ENCODE results near the gene TTLL13. TPM values are rescaled to one million over a fixed set of nuclear protein-coding genes. Genes with fewer than 3 reads are reported as not detected.
"Not testable (repeated sequence)": the region's sequence is repeated elsewhere in the genome, so short reads cannot be mapped to it uniquely, and the experiment has no call there.

Gene TTLL13
- total RNA-seq, 2 experiments from 2014 or later = 0.44 to 0.55 TPM

- CTCF ChIA-PET = interaction anchor here (1.0 to 2.2 kb wide), 2 partner anchors 29 to 39 kb away, joined by 3 to 7 read pairs; partner anchors contain the start of gene CIB1
- POLR2A ChIA-PET = no interaction called here
Observed at GRCh38 chr15:90262426-90262825, 13.1 kb downstream of the TTLL13 start.

DNA sequence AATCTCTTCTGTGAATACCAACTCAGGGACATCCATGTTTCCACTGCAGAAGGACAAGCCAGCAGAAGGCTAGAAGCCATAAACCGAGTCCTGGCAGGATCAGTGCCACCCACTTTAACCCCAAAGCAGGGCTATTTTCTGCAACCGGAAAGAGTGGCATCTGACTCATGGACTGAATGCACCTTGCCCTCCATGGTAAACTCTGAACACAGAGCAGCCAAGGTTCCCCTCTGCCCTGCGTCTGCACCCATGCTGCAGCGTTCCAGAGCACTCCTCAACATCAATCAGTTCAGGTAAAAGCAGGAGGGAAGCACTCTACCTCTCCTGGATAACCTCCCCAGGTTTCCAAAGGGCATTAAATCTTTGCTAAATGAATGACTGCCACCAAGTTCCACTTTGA is 15.3 kb downstream of the TTLL13 start:
- POLR2A ChIA-PET = no interaction called here

DNA sequence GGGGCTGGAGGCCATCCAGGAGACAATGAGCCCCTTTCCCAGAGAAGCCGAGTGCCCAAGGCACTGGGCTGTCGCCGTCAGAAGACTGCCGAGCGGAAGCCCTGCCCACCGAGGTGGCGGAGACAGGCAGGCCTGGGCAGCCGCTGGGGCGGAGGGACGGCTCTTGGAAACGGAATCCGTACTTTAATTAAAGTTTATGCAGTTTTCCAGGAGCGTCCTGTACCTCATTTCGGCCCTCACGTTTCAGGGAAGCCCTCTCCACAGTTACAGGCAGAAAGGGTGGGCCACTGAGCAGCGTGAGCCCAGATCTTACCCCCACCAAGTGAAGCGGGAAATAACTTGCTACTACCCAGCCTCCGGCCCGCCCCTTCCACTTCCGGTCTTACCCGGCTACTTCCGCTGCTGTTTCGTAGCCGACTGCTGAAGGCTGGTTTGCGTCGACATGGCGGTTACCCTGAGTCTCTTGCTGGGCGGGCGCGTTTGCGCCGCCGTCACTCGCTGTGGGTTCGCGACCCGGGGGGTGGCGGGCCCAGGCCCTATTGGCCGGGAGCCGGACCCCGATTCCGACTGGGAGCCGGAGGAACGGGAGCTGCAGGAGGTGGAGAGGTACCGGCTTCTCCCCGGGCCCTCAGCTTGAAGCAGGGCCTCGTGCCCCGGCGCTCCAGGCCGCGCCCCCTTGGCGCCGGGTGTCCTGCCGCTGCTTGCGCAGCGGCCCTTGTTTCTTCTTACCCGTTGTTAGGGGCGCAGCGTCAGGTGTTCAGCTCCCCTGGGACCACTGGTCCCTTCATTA is 16.1 kb downstream of the TTLL13 start, which contains the start of gene NGRN:
TSS of gene NGRN (plus strand) at position 402 of the 790 bp plus-strand sequence. CDS start at position 443, 41 bp downstream.
- POLR2A ChIA-PET = interaction anchor here (0.7 to 2.3 kb wide), 6 partner anchors 8 to 231 kb away, joined by 3 to 13 read pairs (median 3); partner anchors contain the start of genes CIB1, GDPGP1 and SEMA4B
- CTCF ChIA-PET = interaction anchor here (0.6 kb wide), 1 partner anchor 31 kb away, joined by 3 read pairs; no protein-coding TSS in a partner anchor

More for the DNA sequence above, 15.3 kb downstream of the TTLL13 start:
- CTCF ChIA-PET = no interaction called here

DNA sequence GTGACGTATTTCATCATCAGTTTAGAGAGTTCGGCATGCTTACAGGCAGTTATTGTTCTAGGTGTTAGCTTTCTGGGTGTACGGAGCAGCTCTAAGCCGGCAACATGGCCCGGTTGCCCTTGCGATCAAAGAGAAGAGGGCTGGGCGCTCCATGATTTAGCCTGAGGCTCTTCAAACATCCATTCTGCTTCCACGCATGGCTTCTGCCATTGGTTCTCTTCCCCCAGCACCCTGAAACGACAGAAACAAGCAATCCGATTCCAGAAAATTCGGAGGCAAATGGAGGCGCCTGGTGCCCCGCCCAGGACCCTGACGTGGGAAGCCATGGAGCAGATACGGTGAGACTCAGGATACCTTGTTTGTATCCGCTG is 16.7 kb downstream of the TTLL13 start:
- POLR2A ChIA-PET = interaction anchor here (0.7 to 2.3 kb wide), 8 partner anchors 8 to 232 kb away, joined by 3 to 13 read pairs (median 3); partner anchors contain the start of genes CIB1, GDPGP1 and SEMA4B
- CTCF ChIA-PET = interaction anchor here (0.6 kb wide), 1 partner anchor 32 kb away, joined by 3 read pairs; no protein-coding TSS in a partner anchor

GRCh38 chr15:90266485-90266884 is 17.1 kb downstream of the TTLL13 start:
- ChIA-PET POLR2A (interaction anchor here (0.7 to 2.3 kb wide), 3 partner anchors 16 to 136 kb away, joined by 6 to 13 read pairs (median 7); partner anchors contain the start of genes CIB1 and GDPGP1), CTCF (interaction anchor here (0.6 to 0.7 kb wide), 2 partner anchors 32 to 58 kb away, joined by 3 read pairs; no protein-coding TSS in a partner anchor)

- CTCF ChIA-PET = no interaction called here
Observed at GRCh38 chr15:90268415-90268814, 19.1 kb downstream of the TTLL13 start.

DNA sequence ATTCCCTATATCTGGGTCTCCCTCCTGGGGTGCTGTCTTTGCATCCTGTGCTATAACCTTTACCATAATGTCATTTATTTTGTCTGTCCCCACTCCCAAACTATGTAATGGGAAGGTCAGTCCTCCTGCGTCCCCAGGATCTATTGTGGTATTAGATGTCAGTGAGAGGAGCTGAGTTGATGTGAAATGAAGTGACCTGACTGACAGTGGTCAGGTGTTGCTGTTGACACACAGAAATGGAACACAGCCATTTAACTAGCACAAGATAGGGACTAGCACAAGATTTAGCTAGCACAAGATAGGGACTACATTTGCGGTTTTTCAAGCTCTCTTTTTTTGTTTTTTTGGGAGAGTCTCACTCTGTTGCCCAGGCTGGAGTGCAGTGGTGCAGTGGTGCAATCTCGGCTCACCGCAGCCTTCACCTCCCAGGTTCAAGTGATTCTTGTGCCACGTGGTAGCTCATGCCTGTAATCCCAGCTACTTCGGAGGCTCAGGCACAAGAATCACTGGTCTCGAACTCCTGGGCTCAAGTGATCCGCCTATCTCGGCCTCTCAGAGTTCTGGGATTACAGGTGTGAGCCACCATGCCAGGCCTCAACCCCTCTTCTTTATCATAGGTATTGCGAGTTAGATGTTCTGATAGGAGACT is 21.3 kb downstream of the TTLL13 start:
- POLR2A ChIA-PET = interaction anchor here (0.7 to 1.5 kb wide), 2 partner anchors 12 to 45 kb away, joined by 3 to 5 read pairs; no protein-coding TSS in a partner anchor
- CTCF ChIA-PET = interaction anchor here (0.8 to 1.4 kb wide), 2 partner anchors 23 to 35 kb away, joined by 3 to 4 read pairs; no protein-coding TSS in a partner anchor

More at GRCh38 chr15:90268415-90268814, 19.1 kb downstream of the TTLL13 start:
- POLR2A ChIA-PET = no interaction called here

- POLR2A ChIA-PET = interaction anchor here (1.5 kb wide), 1 partner anchor 11 kb away, joined by 5 read pairs; no protein-coding TSS in a partner anchor
Observed at GRCh38 chr15:90271459-90272166, 22.3 kb downstream of the TTLL13 start.

DNA sequence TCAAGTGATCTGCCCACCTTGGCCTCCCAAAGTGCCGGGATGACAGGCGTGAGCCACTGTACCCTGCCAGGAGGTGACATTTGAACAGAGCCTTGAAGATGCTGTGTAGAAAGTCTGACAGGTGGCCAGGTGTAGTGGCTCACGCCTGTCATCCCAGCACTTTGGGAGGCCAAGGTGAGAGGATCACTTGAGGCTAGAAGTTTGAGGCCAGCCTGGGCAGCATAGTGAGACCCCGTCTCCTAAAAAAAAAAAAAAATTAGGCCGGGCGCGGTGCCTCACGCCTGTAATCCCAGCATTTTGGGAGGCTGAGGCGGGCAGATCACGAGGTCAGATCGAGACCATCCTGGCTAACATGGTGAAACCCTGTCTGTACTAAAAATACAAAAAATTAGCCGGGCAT is 29.1 kb downstream of the TTLL13 start:
- CTCF ChIA-PET, POLR2A ChIA-PET: not testable (repeated sequence)

More at GRCh38 chr15:90271459-90272166, 22.3 kb downstream of the TTLL13 start:
- CTCF ChIA-PET = interaction anchor here (0.6 to 1.4 kb wide), 3 partner anchors 22 to 54 kb away, joined by 3 to 4 read pairs (median 4); no protein-coding TSS in a partner anchor

DNA sequence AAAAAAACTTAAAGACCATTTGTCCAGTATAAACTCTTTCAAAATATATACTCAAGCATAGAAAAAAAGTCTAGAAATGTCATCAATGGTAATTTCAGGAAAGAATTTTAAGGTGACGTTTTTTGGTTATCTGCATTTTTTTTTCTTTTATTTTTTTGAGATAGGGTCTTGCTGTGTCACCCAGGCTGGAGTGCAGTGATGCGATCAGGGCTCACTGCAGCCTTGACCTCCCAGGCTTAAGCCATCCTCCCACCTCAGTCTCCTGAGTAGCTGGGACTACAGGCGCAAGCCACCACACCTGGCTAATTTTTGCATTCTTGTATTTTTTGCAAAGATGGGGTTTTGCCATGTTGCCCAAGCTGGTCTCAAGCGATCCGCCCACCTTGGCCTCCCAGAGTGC is 31.4 kb downstream of the TTLL13 start:
- CTCF ChIA-PET = interaction anchor here (2.0 kb wide), 1 partner anchor 13 kb away, joined by 5 read pairs; no protein-coding TSS in a partner anchor
- POLR2A ChIA-PET = not testable (repeated sequence)

DNA sequence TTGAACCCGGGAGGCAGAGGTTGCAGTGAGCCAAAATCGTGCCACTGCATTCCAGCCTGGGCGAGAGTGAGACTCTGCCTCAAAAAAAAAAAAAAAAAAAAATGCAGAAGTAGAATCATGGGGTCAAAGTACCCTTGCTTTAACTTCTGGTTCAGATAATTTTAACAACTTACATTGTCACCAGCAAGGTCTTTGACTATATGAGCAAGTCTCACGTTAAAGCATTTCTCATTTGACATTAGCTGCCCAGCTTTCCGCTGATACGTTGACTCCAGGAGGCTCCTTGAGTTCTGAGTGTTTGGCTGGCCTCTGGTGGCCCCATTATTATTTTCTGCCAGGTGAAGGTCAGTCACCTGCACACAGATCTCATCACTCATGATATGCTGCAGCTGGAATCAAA is 32.3 kb downstream of the TTLL13 start:
- CTCF ChIA-PET, POLR2A ChIA-PET: not testable (repeated sequence)

- ChIA-PET POLR2A (interaction anchor here (0.5 to 0.6 kb wide), 2 partner anchors 54 to 242 kb away, joined by 3 to 4 read pairs; no protein-coding TSS in a partner anchor), CTCF (interaction anchor here (0.6 to 1.6 kb wide), 5 partner anchors 18 to 168 kb away, joined by 3 to 10 read pairs (median 3); partner anchors contain the start of genes CIB1 and GDPGP1)
Observed at GRCh38 chr15:90286678-90287077, 37.3 kb downstream of the TTLL13 start.

- ChIA-PET POLR2A (interaction anchor here (0.5 to 0.6 kb wide), 2 partner anchors 54 to 241 kb away, joined by 3 to 4 read pairs; no protein-coding TSS in a partner anchor), CTCF (interaction anchor here (0.6 to 1.6 kb wide), 5 partner anchors 18 to 169 kb away, joined by 3 to 10 read pairs (median 3); partner anchors contain the start of genes CIB1 and GDPGP1)
Observed at GRCh38 chr15:90287101-90287500, 37.7 kb downstream of the TTLL13 start.

- POLR2A ChIA-PET = no interaction called here
- CTCF ChIA-PET = interaction anchor here (1.6 kb wide), 1 partner anchor 54 kb away, joined by 3 read pairs; the partner anchor contains the start of genes CIB1 and GDPGP1
Observed at GRCh38 chr15:90287946-90288345, 38.6 kb downstream of the TTLL13 start.

DNA sequence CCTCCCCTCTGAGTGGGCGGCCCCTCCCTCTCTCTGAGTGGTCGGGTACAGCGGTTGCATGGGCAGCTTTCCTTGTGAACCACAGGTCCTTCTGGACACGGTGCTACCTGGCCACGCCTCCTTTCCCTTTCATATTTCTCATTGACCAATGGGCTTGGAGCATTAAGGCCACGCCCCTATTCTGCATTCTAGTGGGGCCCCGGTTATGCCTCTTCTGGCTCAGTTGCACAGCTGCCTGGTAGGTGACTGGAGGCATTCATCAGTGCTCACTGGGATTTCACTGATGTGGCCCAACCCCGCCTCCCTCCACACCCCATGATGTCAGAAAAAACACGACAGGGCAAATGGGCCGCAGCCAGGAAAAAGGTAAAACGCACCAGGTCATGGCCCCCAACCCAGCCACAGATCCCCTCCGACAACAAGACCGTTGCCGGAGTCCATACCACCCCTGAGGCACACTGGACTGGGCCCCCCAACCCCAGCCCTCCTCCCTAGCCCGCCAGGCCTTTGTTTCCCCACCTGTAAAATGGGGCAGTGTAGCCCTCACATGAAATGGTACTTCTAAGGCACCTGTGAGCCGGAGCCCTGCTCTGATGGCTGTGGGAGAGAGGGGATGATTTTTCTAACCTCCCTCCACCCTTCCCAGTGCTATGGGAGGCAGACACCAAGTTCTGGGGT is 42.5 kb downstream of the TTLL13 start:
- CTCF ChIA-PET = interaction anchor here (1.3 to 2.1 kb wide), 3 partner anchors 9 to 149 kb away, joined by 3 to 7 read pairs (median 5); no protein-coding TSS in a partner anchor
- POLR2A ChIA-PET = no interaction called here

DNA sequence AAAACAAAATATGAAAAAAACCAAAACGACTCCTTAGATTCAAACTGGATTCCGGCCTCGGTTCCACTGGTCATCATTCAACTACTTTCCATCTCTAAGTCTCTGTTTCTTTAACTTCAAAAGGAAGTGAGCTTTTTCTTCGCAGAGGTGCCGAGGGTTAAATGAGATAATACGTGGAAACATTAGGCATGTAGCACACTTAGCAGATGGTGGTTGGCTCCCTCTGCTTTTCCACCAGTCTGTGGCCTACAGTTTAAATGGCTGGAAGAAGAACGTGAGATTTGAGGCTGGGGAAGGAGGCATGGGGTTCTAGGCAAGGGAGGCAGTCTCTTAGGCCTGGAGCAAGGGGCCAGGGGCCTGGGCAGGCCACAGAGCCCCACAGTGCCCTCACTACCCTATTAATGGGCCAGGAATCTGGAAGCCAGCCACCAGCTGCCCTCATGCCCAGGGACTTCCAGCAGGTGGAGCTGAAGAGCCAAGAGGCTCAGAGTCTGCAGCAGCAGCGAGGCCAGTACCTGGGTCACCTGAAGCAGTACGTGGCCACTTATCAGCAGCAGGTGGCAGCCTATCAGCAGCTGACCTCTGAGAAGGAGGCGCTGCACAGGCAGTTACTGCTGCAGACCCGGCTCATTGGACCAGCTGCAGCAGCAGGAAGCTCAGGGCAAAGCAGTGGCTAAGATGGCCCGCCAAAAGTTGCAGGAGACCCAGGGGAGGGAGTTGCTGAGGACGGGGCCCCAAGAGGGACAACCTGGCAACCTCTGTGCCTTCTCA is 43.9 kb downstream of the TTLL13 start:
- POLR2A ChIA-PET = not testable (repeated sequence)
- CTCF ChIA-PET = interaction anchor here (0.8 to 2.1 kb wide), 14 partner anchors 8 to 664 kb away, joined by 3 to 7 read pairs (median 3); no protein-coding TSS in a partner anchor

- POLR2A ChIA-PET = no interaction called here
- CTCF ChIA-PET = interaction anchor here (1.0 to 2.1 kb wide), 6 partner anchors 14 to 185 kb away, joined by 3 to 6 read pairs (median 4); no protein-coding TSS in a partner anchor
Observed at GRCh38 chr15:90294159-90294558, 44.8 kb downstream of the TTLL13 start.

Measured in activated CD8-positive, alpha-beta memory T cell treated with anti-CD3 and anti-CD28 coated beads for 36 hours (primary cell).